Spleen (tissue), 11 donors: Measurements from ENCODE around the gene ESYT1. TPM values are rescaled to one million over a fixed set of nuclear protein-coding genes. Genes with fewer than 3 reads are reported as not detected.

Experiments used
- DNase-seq: peaks from one replicate; pipeline ENCODE4 v3.0.0-alpha.2; 2020
- H3K27ac ChIP-seq, 8 donors: fragments of 200-600 bp; sonication (generic) in 7 of 8; 1 replicate in 4 of 8; 2 replicates in 4 of 8; pipeline versions ENCODE4 v1.5.0 to v1.8.0; 2016 to 2021; ENCODE audit warnings: inconsistent platforms in 4 of 8, mild to moderate bottlenecking in 4 of 8, moderate library complexity in 1 of 8
- H3K27me3 ChIP-seq, 7 donors: fragments of 200-600 bp; sonication (generic) in 6 of 7; replicated peaks in 1 of 7; 1 replicate in 4 of 7; 2 replicates in 3 of 7; pipeline versions ENCODE4 v1.5.0 to v1.8.0; 2016 to 2021; ENCODE audit warnings: inconsistent platforms in 3 of 7, mild to moderate bottlenecking in 1 of 7
- H3K36me3 ChIP-seq, 6 donors: fragments of 200-600 bp; sonication (generic) in 5 of 6; 1 replicate in 4 of 6; 2 replicates in 2 of 6; pipeline versions ENCODE4 v1.5.0 to v1.8.0; 2016 to 2021; ENCODE audit warnings: inconsistent platforms in 2 of 6
- H3K4me1 ChIP-seq, 6 donors: fragments of 200-600 bp; sonication (generic) in 5 of 6; 1 replicate in 3 of 6; 2 replicates in 3 of 6; pipeline versions ENCODE4 v1.5.0 to v1.8.0; 2016 to 2021; ENCODE audit warnings: inconsistent platforms in 3 of 6
- H3K4me3 ChIP-seq, 8 donors: fragments of 200-600 bp; sonication (generic) in 7 of 8; 1 replicate in 4 of 8; 2 replicates in 4 of 8; pipeline versions ENCODE4 v1.5.0 to v1.8.0; 2016 to 2021; ENCODE audit warnings: inconsistent platforms in 4 of 8, mild to moderate bottlenecking in 4 of 8, moderate library complexity in 2 of 8
- H3K9me3 ChIP-seq, 8 donors: fragments of 200-600 bp; sonication (generic) in 7 of 8; 1 replicate in 4 of 8; 2 replicates in 4 of 8; pipeline versions ENCODE4 v1.5.0 to v1.8.0; 2016 to 2021; ENCODE audit warnings: inconsistent platforms in 4 of 8
- POLR2A ChIP-seq, 3 donors: fragments of 450-650 bp; IDR thresholded peaks; one replicate each; pipeline ENCODE4 v1.5.1; 2017; ENCODE audit warnings: antibody characterized with exemption in 3 of 3, mild to moderate bottlenecking in 1 of 3
- POLR2AphosphoS5 ChIP-seq, 3 donors: sonication (generic); formaldehyde crosslinking; IDR thresholded peaks; one replicate each; pipeline ENCODE4 v1.5.1; 2017; ENCODE audit warnings: antibody characterized with exemption in 3 of 3
- WGBS, 5 donors: extraction: QIAGEN DNeasy Blood & Tissue Kit in 3 of 5; methylation state at CpG; one replicate each; pipeline versions ENCODE4 v1.1.5 to v1.1.7; 2013 to 2018; 5-methylcytosine and 5-hydroxymethylcytosine counted together
- intact Hi-C: fragments of 100-400 bp; cut with DNase I; formaldehyde crosslinking; loops from one replicate; pipeline ENCODE4 v1.15.0; 2023; ENCODE audit warnings: low total_unique reads
- polyA plus RNA-seq, 3 donors: library from polyadenylated mRNA; stranded (reverse); fragments of 200-250 nt; gene quantifications; one replicate each; pipeline ENCODE4 v1.2.1, GENCODE V29; 2013
- total RNA-seq, 7 donors: library from RNA; depleted of rRNA in 3 of 7; stranded (reverse); fragments of >200 nt in 3 of 7; fragmentation: NEBNext Ultra II Directional in 4 of 7; extraction: Animal tissue kit (Norgen Biotek cat#: 25700) in 4 of 7; gene quantifications; one replicate each; pipeline versions ENCODE4 v1.1.0 to v1.2.1, GENCODE V29; 2016 to 2021
- TF ChIP-seq, protein P1 (sequence below), 11 experiments: fragments of 200-600 bp in 7 of 11; fragments of 450-650 bp in 4 of 11; sonication (generic) in 4 of 11; IDR thresholded peaks in 8 of 11; conservative IDR thresholded peaks in 3 of 11; 1 replicate in 7 of 11; 2 replicates in 4 of 11; pipeline versions ENCODE4 v1.4.0 to v1.8.0; 2016 to 2021; ENCODE audit warnings: antibody characterized with exemption in 11 of 11, inconsistent platforms in 4 of 11, mild to moderate bottlenecking in 1 of 11
- donor health status: healthy with polysubstance abuse.
- donor health status: DM: no; HTN: no; CAD: no; lungs with moderate emphysema.
- donor health status: DM: no; HTN: no; CAD: no.
- donor health status: Bipolar disorder and iron deficiency.
- donor health status: healthy.
- donor health status: DM: no; HTN: no; CAD: no.
- donor health status: DM: yes; HTN: yes; CAD: no.

The ESYT1 gene
- total and polyA plus RNA-seq, 10 donors: 20.2 to 112 (median 103) TPM

DNA sequence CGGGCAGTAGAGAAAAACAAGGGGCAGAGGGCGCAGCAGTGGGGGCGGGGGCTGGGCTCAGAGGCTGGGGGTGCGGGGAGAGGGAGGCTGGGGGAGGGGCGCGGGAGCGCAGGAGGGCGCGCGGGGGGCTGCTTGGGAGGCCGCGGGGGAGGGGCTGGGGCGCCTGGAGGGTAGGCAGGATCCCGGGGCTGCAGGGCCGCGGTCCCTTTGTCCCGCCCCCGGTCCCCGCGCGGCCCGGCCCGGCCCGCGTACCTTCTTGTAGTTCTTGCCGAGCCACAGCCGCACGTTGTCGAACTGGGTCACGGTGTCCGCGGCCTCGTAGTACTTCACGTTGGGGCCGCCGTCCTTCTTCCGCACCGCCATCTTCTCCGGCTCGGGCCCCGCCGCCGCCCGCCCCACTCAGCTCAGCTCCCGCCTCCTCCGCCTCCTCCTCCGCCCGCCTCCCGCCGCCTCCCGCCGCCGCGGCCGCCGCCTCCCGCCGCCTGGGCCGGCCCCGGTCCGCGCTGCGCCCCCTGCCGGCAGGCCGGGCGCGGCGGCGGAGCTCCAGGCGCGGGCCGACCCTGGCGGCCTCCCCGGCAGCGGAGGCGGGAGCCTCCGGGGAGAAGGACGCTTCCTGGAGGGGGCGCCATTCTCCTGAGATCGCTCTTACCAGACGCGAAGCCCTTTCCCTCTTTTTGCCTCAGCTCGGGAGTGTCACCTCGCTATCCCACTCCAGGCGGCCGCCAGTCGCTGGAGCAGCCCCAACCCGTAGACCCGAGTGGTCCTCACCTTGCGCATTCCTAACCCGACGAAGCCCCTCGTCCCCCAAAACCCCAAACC lies 61.2 kb downstream of the ESYT1 start, which contains the start of gene SMARCC2:
TSS of gene SMARCC2 (minus strand) at position 385 of the 819 bp plus-strand sequence. CDS start at position 363, 22 bp downstream.
- 1% methylated on average over 31 to 91 of the region's 93 CpGs for WGBS, 5 donors
- peaks cover 0 to 28% (median 24%) of the 10 kb centered on the region in 6 donors for H3K36me3 ChIP-seq
- H3K4me3 ChIP-seq: peak within 1 kb of the TSS; percentile 57 to 94 (median 84)
- intact Hi-C loops: loop anchor here (2.0 kb wide), 1 partner anchor 63 kb away; no protein-coding TSS in a partner anchor
- H3K4me1 ChIP-seq: peaks cover 22 to 58% (median 35%) of the 10 kb centered on the region in 6 donors
- TF ChIP-seq, protein P1, sequence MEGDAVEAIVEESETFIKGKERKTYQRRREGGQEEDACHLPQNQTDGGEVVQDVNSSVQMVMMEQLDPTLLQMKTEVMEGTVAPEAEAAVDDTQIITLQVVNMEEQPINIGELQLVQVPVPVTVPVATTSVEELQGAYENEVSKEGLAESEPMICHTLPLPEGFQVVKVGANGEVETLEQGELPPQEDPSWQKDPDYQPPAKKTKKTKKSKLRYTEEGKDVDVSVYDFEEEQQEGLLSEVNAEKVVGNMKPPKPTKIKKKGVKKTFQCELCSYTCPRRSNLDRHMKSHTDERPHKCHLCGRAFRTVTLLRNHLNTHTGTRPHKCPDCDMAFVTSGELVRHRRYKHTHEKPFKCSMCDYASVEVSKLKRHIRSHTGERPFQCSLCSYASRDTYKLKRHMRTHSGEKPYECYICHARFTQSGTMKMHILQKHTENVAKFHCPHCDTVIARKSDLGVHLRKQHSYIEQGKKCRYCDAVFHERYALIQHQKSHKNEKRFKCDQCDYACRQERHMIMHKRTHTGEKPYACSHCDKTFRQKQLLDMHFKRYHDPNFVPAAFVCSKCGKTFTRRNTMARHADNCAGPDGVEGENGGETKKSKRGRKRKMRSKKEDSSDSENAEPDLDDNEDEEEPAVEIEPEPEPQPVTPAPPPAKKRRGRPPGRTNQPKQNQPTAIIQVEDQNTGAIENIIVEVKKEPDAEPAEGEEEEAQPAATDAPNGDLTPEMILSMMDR (IDR thresholded peaks at IDR 0.05 in 8 of 11, conservative IDR thresholded peaks at IDR 0.05 in 3 of 11): peak; percentile 19 to 92 (median 80)
- TF ChIP-seq POLR2AphosphoS5 (IDR thresholded peaks at IDR 0.05) (peak; percentile 72 to 77 (median 72)), POLR2A (IDR thresholded peaks at IDR 0.05) (no peak)
- no peaks in the 10 kb centered on the region for H3K9me3 ChIP-seq
- DNase-seq: peak; percentile 97
- H3K27me3 ChIP-seq: no peaks in the 10 kb centered on the region
- H3K27ac ChIP-seq: peak within 1 kb of the TSS; percentile 85 to 96 (median 94)

DNA sequence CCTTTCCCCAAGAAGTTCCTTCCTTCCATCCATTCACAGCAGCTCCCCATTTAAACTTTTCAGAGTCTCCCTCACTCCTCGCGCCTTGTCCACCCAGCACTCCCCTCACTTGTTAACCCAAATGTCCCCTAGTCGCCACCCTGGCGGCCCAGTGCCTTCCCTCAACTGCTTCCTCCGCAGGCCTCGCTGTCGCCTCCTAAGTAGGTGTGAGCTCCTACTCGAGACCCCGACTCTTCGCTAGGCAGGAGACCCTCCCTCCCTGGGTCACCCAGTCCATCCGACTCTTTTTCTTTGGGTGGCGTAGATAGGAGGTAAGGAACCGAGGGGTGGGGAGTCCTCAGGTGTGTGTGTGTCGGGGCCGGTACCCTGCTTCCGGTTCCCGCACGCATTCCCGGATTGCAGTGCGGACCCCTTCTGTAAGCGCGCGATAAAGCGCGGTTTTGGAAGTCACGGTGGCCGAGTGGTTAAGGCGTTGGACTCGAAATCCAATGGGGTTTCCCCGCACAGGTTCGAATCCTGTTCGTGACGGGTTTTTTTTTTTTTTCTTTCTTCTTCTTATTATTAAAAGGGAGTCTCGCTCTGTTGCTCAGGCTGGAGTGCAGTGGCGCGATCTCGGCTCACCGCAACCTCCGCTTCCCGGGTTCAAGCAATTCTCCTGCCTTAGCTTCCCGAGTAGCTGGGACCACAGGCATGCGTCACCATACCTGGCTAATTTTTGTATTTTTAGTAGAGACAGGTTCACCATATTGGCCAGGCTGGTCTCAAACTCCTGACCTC lies 62.0 kb downstream of the ESYT1 start:
- Histone ChIP-seq H3K4me3 (peak overlapping the region; percentile 57 to 94 (median 84)), H3K4me1 (peaks cover 22 to 58% (median 35%) of the 10 kb centered on the region in 6 donors), H3K9me3 (no peaks in the 10 kb centered on the region), H3K36me3 (peaks cover 0 to 20% (median 16%) of the 10 kb centered on the region in 6 donors), H3K27me3 (no peaks in the 10 kb centered on the region), H3K27ac (peak overlapping the region; percentile 85 to 96 (median 94))
- peak; percentile 90 for DNase-seq
- intact Hi-C loops: loop anchor here (2.0 to 10.0 kb wide), 2 partner anchors 63 to 65 kb away; partner anchors contain the start of gene ANKRD52
- TF ChIP-seq POLR2AphosphoS5 (IDR thresholded peaks at IDR 0.05) (peak in 1 of 3 donors; percentile 24), POLR2A (IDR thresholded peaks at IDR 0.05) (no peak)
- TF ChIP-seq, protein P1 (IDR thresholded peaks at IDR 0.05 in 8 of 11, conservative IDR thresholded peaks at IDR 0.05 in 3 of 11): peak in 4 of 11 experiments; percentile 7 to 35 (median 14)
- 1% methylated on average over 42 of the region's 42 CpGs for WGBS, 5 donors

DNA sequence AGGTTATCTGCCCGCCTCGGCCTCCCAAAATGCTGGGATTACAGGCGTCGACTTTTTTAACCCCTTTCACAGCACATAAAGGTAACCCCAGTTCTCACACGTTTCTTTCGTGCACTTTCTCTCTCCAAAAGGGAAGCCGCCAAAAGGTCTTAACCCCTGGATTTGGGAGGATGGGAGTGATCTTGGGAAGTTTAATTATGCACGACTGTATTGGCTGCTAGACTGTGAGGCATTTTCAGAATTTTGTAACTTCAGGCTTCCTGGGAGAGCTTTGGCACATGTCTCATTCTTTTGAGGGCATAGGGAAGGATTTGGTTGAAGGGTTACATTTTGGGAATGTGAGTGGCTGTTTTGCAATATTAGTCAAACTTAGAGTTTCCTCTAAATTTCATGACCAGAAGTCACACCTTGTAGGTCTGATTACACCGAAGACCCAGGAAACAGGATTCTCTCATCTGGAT lies 62.7 kb downstream of the ESYT1 start:
- Histone ChIP-seq H3K4me1 (peaks cover 22 to 58% (median 35%) of the 10 kb centered on the region in 6 donors), H3K36me3 (peaks cover 0 to 14% (median 10%) of the 10 kb centered on the region in 6 donors), H3K27ac (peak overlapping the region; percentile 85 to 96 (median 94)), H3K4me3 (peak overlapping the region; percentile 57 to 94 (median 84)), H3K27me3 (no peaks in the 10 kb centered on the region), H3K9me3 (no peaks in the 10 kb centered on the region)
- TF ChIP-seq, protein P1 (IDR thresholded peaks at IDR 0.05 in 8 of 11, conservative IDR thresholded peaks at IDR 0.05 in 3 of 11): no peak
- TF ChIP-seq POLR2AphosphoS5 (IDR thresholded peaks at IDR 0.05) (no peak), POLR2A (IDR thresholded peaks at IDR 0.05) (no peak)
- intact Hi-C loops: loop anchor here (10.0 kb wide), 1 partner anchor 64 kb away; the partner anchor contains the start of gene ANKRD52
- DNase-seq: no peak
- 24 to 31% (median 27%) methylated on average over 9 of the region's 9 CpGs for WGBS, 5 donors
